ENCODE measurements around the gene TMCO2. TPM values are rescaled to one million over a fixed set of nuclear protein-coding genes. Genes with fewer than 3 reads are reported as not detected.

Gene TMCO2
- total and polyA plus RNA-seq, 2 donors, result 0.30 TPM; not detected in 1

DNA sequence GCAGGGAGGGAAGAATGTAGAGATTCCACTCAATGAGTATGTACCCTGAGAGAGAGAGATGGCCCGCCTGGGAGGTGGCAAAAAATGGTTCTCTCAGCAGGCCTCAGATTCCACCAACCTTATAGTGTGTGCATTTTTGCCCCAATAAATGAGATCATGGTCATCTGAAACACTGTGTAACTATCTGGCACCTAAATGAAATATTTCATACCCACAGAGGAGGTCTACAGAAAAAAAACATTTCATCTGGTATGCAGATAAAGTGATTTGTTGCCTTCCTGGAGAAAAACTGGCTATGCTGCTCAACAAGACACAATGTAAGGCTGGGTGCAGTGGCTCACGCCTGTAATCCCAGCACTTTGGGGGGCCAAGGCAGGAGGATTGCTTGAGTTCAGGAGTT, 4.9 kb downstream of the TMCO2 start:
- WGBS, result 75% methylated on average over 2 of the region's 2 CpGs
- H3K36me3 ChIP-seq (ENCODE audit: control insufficient read depth in 2 of 2, insufficient read depth in 2 of 2, low read length in 1 of 2), result no peaks in the 10 kb centered on the region

DNA sequence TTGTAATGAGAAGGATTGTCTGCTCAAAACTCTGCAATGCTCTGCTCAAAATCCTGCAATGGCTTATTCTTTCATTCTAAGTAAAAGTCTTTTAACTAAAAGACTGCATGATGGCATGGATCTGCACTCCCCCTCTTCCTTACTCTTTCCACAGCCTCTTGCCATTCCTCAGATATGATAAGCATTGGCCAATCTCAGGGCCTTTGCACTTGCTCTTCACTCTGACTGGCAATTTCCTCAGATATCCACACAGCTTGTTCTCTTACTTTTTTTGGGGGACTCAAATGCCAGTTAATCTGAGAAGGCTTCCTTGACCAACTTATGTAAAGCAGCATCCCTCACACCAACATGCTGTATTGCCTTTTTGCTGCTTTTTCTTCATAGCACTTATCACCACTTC, 7.5 kb downstream of the TMCO2 start:
- Histone ChIP-seq H3K27me3 (ENCODE audit: control insufficient read depth in 2 of 2, insufficient read depth in 1 of 2, low read length in 1 of 2) (no peaks in the 10 kb centered on the region), H3K36me3 (ENCODE audit: control insufficient read depth in 2 of 2, insufficient read depth in 2 of 2, low read length in 1 of 2) (peaks cover 3% of the 10 kb centered on the region in 2 donors), H3K4me3 (ENCODE audit: low read length in 2 of 2) (no peak overlapping the region), H3K27ac (ENCODE audit: low read depth in 1 of 2, low read length in 1 of 2) (no peak overlapping the region), H3K4me1 (ENCODE audit: control insufficient read depth in 2 of 2, insufficient read depth in 2 of 2, low read length in 2 of 2) (peaks cover 0 to 9% of the 10 kb centered on the region in 2 donors), H3K9me3 (ENCODE audit: control insufficient read depth in 2 of 2, insufficient read depth in 1 of 2, low read length in 1 of 2) (no peaks in the 10 kb centered on the region)
- no peak for DNase-seq (ENCODE audit: low read depth in 6 of 9, low spot score in 9 of 9)

More for the DNA sequence above, 4.9 kb downstream of the TMCO2 start:
- no peak overlapping the region for H3K27ac ChIP-seq (ENCODE audit: low read depth in 1 of 2, low read length in 1 of 2)
- no peaks in the 10 kb centered on the region for H3K4me1 ChIP-seq (ENCODE audit: control insufficient read depth in 2 of 2, insufficient read depth in 2 of 2, low read length in 2 of 2)
- H3K27me3 ChIP-seq (ENCODE audit: control insufficient read depth in 2 of 2, insufficient read depth in 1 of 2, low read length in 1 of 2), result no peaks in the 10 kb centered on the region
- H3K4me3 ChIP-seq (ENCODE audit: low read length in 2 of 2), result no peak overlapping the region
- H3K9me3 ChIP-seq (ENCODE audit: control insufficient read depth in 2 of 2, insufficient read depth in 1 of 2, low read length in 1 of 2), result no peaks in the 10 kb centered on the region
- DNase-seq (ENCODE audit: low read depth in 6 of 9, low spot score in 9 of 9), result no peak

DNA sequence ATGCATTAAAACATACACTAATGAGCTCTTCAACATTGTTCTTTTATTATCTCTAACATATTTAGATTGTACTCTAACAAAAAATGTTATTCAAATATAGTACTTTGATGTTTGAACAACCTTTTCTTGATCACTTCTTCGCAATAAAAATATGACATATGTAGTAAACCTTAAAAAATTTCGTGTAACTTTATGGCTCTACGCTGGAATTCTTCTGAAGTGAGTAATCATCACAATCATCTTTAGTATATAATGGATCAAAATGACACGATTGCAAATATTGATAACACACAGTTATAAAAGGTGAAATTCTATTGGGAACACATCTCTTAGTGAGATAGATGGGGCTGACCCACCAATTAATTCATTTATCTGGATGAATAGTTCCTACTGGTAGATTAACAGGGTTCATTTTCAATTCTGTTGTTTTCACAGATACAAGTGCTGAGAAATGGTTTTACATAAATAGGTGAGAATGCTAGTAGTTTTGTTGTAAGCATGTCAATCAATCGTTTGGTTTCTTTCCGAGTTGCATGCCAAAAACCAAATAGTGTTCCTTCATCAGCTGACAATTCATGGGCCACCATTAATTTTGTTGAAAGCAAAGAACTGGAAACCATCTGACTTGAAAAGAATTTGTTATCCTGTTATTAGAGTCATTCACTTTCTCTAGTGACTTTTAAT, 8.8 kb downstream of the TMCO2 start:
- no peaks in the 10 kb centered on the region for H3K9me3 ChIP-seq (ENCODE audit: control insufficient read depth in 2 of 2, insufficient read depth in 1 of 2, low read length in 1 of 2)
- DNase-seq (ENCODE audit: low read depth in 6 of 9, low spot score in 9 of 9), result no peak
- no peak overlapping the region for H3K27ac ChIP-seq (ENCODE audit: low read depth in 1 of 2, low read length in 1 of 2)
- H3K4me3 ChIP-seq (ENCODE audit: low read length in 2 of 2), result peak overlapping the region in 1 of 2 donors; percentile 85
- no peaks in the 10 kb centered on the region for H3K27me3 ChIP-seq (ENCODE audit: control insufficient read depth in 2 of 2, insufficient read depth in 1 of 2, low read length in 1 of 2)
- H3K36me3 ChIP-seq (ENCODE audit: control insufficient read depth in 2 of 2, insufficient read depth in 2 of 2, low read length in 1 of 2), result peaks cover 10 to 14% of the 10 kb centered on the region in 2 donors
- peaks cover 0 to 9% of the 10 kb centered on the region in 2 donors for H3K4me1 ChIP-seq (ENCODE audit: control insufficient read depth in 2 of 2, insufficient read depth in 2 of 2, low read length in 2 of 2)
- 85% methylated on average over 6 of the region's 6 CpGs for WGBS

DNA sequence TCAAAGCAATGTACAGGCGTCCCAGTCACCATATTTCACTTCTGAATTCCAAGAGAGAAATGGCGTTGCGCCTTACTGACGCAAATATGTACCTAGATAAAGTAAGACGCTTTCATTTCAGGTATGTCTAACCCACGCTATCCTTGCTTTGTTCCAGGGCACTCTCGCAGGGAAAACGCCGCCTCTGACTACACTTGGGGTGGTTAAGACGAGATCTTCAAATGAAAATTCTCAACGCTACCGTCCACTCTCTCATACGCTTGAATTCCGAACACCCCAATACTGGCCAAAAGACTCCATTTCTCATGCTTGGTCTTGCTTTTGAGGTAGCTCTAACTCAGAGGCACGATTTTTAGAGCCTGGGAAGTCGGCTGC, 9.6 kb downstream of the TMCO2 start:
- DNase-seq (ENCODE audit: low read depth in 6 of 9, low spot score in 9 of 9), result no peak

DNA sequence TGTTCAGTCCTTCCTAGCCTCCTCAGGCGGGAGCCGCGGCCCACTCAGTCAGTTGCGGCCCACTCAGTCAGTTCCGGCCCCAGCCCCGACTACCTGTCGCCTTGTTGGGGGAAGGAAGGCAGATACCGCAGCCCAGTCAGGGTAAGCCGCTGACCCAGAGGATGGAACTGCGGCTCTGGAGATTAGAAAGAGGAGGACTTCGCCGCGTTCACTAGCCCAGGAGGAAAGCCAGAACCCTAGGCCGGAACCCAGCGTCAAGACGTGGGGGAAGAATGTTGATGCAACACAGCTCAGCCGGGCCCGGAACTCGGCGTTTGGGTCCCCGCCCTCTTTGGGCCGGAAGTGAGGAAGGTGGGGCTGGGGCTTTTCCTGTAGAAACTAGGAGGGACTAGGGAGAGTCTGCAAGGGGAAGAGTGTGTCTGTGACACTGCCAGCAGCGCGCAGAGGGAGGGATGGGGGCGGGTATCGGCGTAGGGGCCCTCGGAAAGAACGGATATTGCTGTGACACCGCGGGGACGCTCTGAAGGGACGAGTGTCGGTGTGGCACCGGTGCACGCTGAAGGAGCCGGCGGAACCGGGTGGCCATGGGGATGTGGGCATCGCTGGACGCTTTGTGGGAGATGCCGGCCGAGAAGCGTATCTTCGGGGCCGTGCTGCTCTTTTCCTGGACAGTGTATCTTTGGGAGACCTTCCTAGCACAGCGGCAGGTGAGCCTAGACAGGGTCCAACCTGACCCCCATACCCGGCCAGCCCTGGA, 10.1 kb downstream of the TMCO2 start, which contains the start of gene ZMPSTE24:
Gene ZMPSTE24, plus strand, starts transcription at position 549 of the 757 bp plus-strand sequence. Its CDS starts 36 bp downstream, at position 585.
- Histone ChIP-seq H3K27me3 (ENCODE audit: control insufficient read depth in 2 of 2, insufficient read depth in 1 of 2, low read length in 1 of 2) (no peaks in the 10 kb centered on the region), H3K9me3 (ENCODE audit: control insufficient read depth in 2 of 2, insufficient read depth in 1 of 2, low read length in 1 of 2) (no peaks in the 10 kb centered on the region), H3K4me3 (ENCODE audit: low read length in 2 of 2) (peak within 1 kb of the TSS; percentile 76 to 85), H3K4me1 (ENCODE audit: control insufficient read depth in 2 of 2, insufficient read depth in 2 of 2, low read length in 2 of 2) (peaks cover 0 to 9% of the 10 kb centered on the region in 2 donors), H3K36me3 (ENCODE audit: control insufficient read depth in 2 of 2, insufficient read depth in 2 of 2, low read length in 1 of 2) (peaks cover 12 to 23% of the 10 kb centered on the region in 2 donors), H3K27ac (ENCODE audit: low read depth in 1 of 2, low read length in 1 of 2) (peak within 1 kb of the TSS; percentile 96 to 98)
- under 1% methylated on average over 48 of the region's 48 CpGs for WGBS
- peak; percentile 91 to 99 (median 95) for DNase-seq (ENCODE audit: low read depth in 6 of 9, low spot score in 9 of 9)

More for the DNA sequence above, 9.6 kb downstream of the TMCO2 start:
- Histone ChIP-seq H3K27ac (ENCODE audit: low read depth in 1 of 2, low read length in 1 of 2) (peak overlapping the region; percentile 96 to 98), H3K4me3 (ENCODE audit: low read length in 2 of 2) (peak overlapping the region; percentile 76 to 85), H3K9me3 (ENCODE audit: control insufficient read depth in 2 of 2, insufficient read depth in 1 of 2, low read length in 1 of 2) (no peaks in the 10 kb centered on the region), H3K27me3 (ENCODE audit: control insufficient read depth in 2 of 2, insufficient read depth in 1 of 2, low read length in 1 of 2) (no peaks in the 10 kb centered on the region), H3K36me3 (ENCODE audit: control insufficient read depth in 2 of 2, insufficient read depth in 2 of 2, low read length in 1 of 2) (peaks cover 12 to 18% of the 10 kb centered on the region in 2 donors), H3K4me1 (ENCODE audit: control insufficient read depth in 2 of 2, insufficient read depth in 2 of 2, low read length in 2 of 2) (peaks cover 0 to 9% of the 10 kb centered on the region in 2 donors)
- WGBS, result under 1% methylated on average over 16 of the region's 16 CpGs

DNA sequence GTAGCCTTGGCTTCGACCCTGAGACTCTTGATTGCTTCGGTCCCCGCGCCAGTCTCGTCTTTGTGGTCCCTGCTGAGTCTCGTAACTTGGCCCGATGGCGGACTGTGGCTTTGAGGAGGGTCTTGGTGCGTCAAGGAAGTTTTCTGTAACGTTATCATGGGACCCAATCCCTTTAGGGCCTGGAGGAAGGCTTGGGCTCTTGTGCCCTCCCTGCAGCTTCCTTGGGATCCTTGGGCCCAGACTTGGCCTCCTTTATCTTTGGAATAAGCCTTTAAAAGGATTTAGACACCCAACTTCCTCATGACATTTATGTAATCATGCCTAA, 10.7 kb downstream of the TMCO2 start:
- Histone ChIP-seq H3K4me1 (ENCODE audit: control insufficient read depth in 2 of 2, insufficient read depth in 2 of 2, low read length in 2 of 2) (peaks cover 0 to 9% of the 10 kb centered on the region in 2 donors), H3K36me3 (ENCODE audit: control insufficient read depth in 2 of 2, insufficient read depth in 2 of 2, low read length in 1 of 2) (peaks cover 12 to 28% of the 10 kb centered on the region in 2 donors), H3K4me3 (ENCODE audit: low read length in 2 of 2) (peak overlapping the region; percentile 76 to 85), H3K27ac (ENCODE audit: low read depth in 1 of 2, low read length in 1 of 2) (peak overlapping the region; percentile 70 to 85), H3K9me3 (ENCODE audit: control insufficient read depth in 2 of 2, insufficient read depth in 1 of 2, low read length in 1 of 2) (no peaks in the 10 kb centered on the region), H3K27me3 (ENCODE audit: control insufficient read depth in 2 of 2, insufficient read depth in 1 of 2, low read length in 1 of 2) (no peaks in the 10 kb centered on the region)
- peak in 2 of 9 donors; percentile 5 to 29 for DNase-seq (ENCODE audit: low read depth in 6 of 9, low spot score in 9 of 9)
- 0% methylated on average over 10 of the region's 10 CpGs for WGBS

DNA sequence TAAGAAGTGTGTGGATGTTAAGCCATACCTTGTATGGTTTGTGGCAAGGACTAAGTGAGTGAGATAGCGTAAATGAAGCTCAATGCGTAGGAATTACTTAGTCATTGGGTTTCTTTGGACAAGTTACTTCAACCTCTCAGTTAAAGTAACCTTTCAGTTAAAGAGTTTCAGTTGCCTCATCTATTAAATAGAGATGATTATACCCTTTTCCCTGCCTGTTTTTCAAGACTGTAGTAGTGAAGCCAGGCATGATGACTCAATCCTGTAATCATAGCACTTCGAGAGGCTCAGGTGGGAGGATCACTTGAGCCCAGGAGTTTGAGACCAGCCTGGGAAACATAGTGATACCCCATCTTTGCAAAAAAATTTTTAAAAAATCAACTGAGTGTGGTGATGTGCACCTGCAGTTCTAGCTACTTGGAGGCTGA, 16.6 kb downstream of the TMCO2 start:
- H3K27me3 ChIP-seq (ENCODE audit: control insufficient read depth in 2 of 2, insufficient read depth in 1 of 2, low read length in 1 of 2), result no peaks in the 10 kb centered on the region
- 96% methylated on average over 3 of the region's 3 CpGs for WGBS
- no peak overlapping the region for H3K27ac ChIP-seq (ENCODE audit: low read depth in 1 of 2, low read length in 1 of 2)
- DNase-seq (ENCODE audit: low read depth in 6 of 9, low spot score in 9 of 9), result no peak
- H3K9me3 ChIP-seq (ENCODE audit: control insufficient read depth in 2 of 2, insufficient read depth in 1 of 2, low read length in 1 of 2), result no peaks in the 10 kb centered on the region
- H3K36me3 ChIP-seq (ENCODE audit: control insufficient read depth in 2 of 2, insufficient read depth in 2 of 2, low read length in 1 of 2), result peaks cover 22 to 70% of the 10 kb centered on the region in 2 donors
- H3K4me3 ChIP-seq (ENCODE audit: low read length in 2 of 2), result no peak overlapping the region
- H3K4me1 ChIP-seq (ENCODE audit: control insufficient read depth in 2 of 2, insufficient read depth in 2 of 2, low read length in 2 of 2), result peaks cover 0 to 4% of the 10 kb centered on the region in 2 donors

DNA sequence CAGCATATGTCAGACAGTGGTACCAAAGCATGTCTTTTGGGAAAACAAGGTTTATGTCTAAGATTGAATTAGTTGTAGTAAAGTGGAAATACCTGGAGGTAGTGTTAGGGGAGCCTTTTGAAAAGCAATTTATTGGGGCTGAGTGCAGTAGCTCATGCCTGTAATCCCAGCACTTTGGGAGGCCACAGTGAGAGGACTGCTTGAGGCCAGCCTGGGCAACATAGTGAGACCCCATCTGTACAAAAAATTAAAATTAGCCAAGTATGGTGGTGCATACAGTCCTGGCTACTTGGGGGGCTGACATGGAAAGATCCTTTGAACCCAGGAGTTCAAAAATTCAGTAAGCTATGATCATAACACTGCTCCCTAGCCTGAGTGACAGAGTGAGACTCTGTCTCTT, 17.6 kb downstream of the TMCO2 start:
- DNase-seq (ENCODE audit: low read depth in 6 of 9, low spot score in 9 of 9), result no peak
- no peaks in the 10 kb centered on the region for H3K4me1 ChIP-seq (ENCODE audit: control insufficient read depth in 2 of 2, insufficient read depth in 2 of 2, low read length in 2 of 2)
- H3K27me3 ChIP-seq (ENCODE audit: control insufficient read depth in 2 of 2, insufficient read depth in 1 of 2, low read length in 1 of 2), result no peaks in the 10 kb centered on the region
- no peak overlapping the region for H3K4me3 ChIP-seq (ENCODE audit: low read length in 2 of 2)
- peaks cover 21 to 76% of the 10 kb centered on the region in 2 donors for H3K36me3 ChIP-seq (ENCODE audit: control insufficient read depth in 2 of 2, insufficient read depth in 2 of 2, low read length in 1 of 2)
- H3K9me3 ChIP-seq (ENCODE audit: control insufficient read depth in 2 of 2, insufficient read depth in 1 of 2, low read length in 1 of 2), result no peaks in the 10 kb centered on the region
- H3K27ac ChIP-seq (ENCODE audit: low read depth in 1 of 2, low read length in 1 of 2), result no peak overlapping the region

DNA sequence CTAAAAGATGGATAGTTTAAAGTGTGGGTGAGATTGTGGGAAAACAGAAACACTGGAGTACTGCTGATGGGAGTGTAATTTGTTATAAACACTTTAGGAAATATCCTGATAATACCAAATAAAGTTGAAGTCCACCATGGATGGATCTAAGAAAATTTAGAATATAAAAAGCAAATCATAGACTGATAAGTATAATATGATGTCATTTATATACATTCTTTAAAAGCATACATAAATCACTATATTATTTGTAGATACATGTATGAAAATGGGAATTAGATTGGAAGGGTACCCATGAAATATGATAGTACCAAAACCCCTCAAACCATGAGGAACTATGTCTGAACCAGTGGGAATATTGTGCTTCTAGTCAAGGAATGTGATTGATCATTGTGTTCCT, 18.2 kb downstream of the TMCO2 start:
- Histone ChIP-seq H3K27me3 (ENCODE audit: control insufficient read depth in 2 of 2, insufficient read depth in 1 of 2, low read length in 1 of 2) (no peaks in the 10 kb centered on the region), H3K4me3 (ENCODE audit: low read length in 2 of 2) (no peak overlapping the region), H3K4me1 (ENCODE audit: control insufficient read depth in 2 of 2, insufficient read depth in 2 of 2, low read length in 2 of 2) (no peaks in the 10 kb centered on the region), H3K36me3 (ENCODE audit: control insufficient read depth in 2 of 2, insufficient read depth in 2 of 2, low read length in 1 of 2) (peaks cover 27 to 78% of the 10 kb centered on the region in 2 donors), H3K27ac (ENCODE audit: low read depth in 1 of 2, low read length in 1 of 2) (no peak overlapping the region), H3K9me3 (ENCODE audit: control insufficient read depth in 2 of 2, insufficient read depth in 1 of 2, low read length in 1 of 2) (no peaks in the 10 kb centered on the region)
- DNase-seq (ENCODE audit: low read depth in 6 of 9, low spot score in 9 of 9), result no peak
